ENCODE measurements around the gene KCNE2.
A peak's percentile ranks its signal among the peaks of the same experiment; 100 is the strongest.
"Not testable (repeated sequence)": the region's sequence is repeated elsewhere in the genome, so short reads cannot be mapped to it uniquely, and the experiment has no call there.

KCNE2 gene

DNA sequence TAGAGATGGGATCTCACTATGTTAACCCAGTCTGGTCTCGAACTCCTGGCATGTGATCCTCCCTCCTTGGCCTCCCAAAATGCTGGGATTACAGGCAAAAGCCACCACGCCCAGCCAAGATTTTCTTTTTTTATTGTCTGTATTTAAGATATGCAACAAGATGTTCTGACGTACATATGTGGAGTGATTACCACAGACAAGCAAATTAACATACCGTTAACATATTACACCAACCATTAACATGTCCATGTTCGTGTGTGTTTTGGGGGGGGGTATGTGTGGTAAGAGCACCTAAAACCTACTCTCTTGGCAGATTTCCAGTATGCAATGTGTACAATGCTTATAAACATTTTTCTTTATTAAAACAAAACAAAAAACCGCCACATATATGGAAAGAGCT lies 10.6 kb upstream of the KCNE2 start:
- no peak for DNase-seq (ENCODE audit: low read depth in 2 of 2)

DNA sequence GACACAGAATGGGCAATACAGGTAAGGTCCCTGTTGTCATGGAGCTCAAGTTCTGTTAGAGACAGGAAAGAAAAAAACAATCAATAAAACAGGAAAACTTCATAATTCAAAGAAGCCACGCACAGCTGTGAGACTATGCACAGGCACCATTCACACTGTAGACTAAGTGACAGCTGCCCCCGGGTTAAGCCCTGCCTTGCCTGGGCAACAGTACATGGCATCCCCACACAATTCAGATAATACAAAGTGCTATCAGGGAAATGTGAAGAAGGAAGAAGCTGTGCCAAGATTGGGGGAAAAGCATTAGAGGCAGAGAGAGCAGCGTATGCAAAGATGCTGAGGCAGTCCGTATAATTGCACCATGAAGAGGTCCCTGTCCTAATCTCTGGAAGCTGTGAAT lies 9.0 kb upstream of the KCNE2 start:
- DNase-seq (ENCODE audit: low read depth in 2 of 2), result no peak

DNA sequence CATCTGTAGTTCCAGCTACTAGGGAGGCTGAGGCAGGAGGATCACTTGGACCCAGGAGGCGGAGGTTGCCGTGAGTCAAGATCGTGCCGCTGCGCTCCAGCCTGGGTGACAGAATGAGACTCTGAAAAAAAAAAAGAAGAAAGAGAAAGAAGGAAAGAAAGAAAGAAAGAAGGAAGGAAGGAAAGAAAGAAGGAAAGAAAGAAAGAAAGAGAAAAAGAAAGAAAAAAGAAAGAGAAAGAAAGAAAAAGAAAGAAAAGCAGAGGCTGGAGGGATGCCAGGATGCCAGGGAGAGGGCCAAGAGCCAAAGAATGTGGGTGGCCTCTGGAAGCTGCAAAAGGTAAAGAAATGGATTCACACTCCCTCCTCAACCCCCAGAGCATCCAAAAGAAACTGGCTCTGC lies 8.2 kb upstream of the KCNE2 start:
- DNase-seq (ENCODE audit: low read depth in 2 of 2), result no peak

DNA sequence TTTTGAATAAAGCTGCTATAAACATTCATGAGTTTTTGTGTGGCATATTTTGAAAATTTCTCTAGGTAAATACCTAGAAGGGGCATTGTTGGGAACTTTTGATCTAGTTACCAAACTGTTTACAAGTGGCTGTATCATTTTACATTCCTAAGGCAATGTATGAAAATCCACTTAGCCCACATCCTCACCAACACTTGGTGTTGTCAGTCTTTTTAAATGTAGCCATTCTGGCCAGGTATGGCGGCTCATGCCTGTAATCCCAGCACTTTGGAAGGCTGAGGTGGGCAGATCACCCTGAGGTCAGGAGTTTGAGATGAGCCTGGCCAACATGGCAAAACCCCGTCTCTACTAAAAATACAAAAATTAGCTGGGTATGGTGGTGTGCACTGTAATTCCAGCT lies 5.9 kb upstream of the KCNE2 start:
- no peak for DNase-seq (ENCODE audit: low read depth in 2 of 2)

DNA sequence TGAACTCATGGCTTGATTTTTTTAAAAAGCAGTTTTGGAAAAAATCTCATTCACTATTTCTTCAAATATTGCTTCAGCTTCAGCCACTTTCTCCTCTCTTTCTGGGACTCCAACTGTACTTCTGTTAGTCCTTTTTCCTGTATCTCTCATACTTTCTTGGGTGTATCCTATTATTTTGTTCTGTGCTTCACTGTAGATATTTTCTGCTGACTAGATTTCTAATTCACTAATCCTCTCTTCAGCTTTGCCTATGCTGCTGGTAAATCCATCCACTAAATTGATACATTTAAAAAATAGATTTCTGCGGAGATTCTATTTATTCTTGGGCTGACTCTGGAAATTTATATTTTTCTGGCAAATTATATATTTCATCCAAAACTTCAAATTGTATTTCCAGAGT lies 4.9 kb upstream of the KCNE2 start:
- no peak for DNase-seq (ENCODE audit: low read depth in 2 of 2)

DNA sequence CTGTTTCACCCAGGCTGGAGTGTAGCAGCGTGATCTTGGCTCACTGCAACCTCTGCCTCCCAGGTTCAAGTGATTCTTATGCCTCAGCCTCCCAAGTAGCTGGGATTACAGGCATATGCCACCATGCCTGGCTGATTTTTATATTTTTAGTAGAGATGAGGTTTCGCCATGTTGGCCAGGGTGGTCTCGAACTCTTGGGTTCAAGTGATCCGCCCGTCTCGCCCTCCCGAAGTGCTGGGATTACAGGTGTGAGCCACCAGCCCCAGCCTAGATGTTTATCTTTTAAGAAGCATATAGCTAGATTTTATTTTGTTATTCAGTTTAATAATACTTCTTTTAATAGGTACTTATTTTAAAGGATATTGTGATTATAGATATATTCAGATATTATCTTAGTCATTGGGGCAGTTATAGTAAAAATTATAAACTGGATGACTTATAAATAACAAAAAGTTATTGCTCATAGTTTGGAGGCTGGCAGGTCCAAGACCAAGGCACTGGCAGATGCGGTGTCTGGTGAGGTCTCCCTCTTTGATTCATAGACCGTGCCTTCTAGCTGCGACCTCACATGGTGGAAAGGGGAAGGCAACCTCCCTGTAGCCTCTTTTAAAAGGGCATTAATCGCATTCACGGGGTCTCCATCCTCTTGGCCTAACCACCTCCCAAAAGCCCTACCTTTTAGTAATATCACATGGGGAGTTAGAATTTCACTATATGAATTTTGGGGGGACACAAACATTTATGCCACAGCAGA lies 3.1 kb upstream of the KCNE2 start:
- no peak for DNase-seq (ENCODE audit: low read depth in 2 of 2)

DNA sequence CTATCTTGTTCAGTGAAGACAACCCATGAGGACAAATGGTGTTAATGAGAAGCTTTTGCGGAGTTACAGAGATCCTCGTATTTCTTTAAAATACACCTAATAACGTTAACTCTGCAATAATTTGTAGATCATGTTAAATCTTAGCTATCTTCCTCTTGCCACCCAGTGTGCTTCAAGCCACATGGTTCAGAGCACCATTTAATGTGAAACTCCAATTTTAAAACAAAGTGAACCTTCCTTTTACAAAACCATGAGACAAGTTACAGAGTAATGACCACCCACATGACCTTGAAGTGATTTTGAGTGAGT lies 1.7 kb upstream of the KCNE2 start:
- DNase-seq (ENCODE audit: low read depth in 2 of 2), result no peak

DNA sequence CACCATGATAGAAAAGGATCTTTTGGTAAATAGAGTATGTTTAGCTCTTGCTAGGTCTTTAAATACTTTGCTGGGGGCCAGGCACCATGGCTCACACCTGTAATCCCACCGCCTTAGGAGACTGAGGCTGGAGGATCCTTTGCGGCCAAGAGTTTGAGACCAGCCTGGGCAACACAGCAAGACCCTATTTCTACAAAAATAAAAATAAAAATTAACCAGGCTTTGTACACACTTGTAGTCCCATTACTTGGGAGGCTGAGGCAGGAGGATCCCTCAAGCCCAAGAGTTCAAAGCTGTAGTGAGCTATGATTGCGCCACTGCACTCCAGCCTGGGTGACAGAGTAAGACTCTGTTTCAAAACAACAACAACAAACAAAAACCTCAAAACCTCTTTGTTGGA lies 1.1 kb upstream of the KCNE2 start:
- no peak for DNase-seq (ENCODE audit: low read depth in 2 of 2)

DNA sequence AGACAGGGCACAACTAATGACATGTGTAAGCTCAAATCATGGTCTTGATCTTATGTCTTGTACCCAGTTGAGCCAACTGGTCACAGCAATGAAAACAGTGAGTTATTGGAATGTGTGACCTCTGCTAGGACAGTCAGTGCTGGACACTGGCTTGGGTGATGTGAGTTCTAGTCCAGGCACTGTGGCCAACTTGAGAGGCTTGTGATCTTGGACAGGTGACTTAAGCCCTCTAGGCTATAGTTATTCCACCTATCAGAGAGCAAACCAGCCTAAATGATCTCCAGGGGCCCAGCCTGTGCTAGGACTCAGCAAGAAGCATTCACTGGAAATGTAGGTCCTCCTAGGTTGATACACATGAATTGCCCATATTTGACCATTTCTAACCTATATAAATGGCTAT lies 1.1 kb downstream of the KCNE2 start:
- DNase-seq (ENCODE audit: low read depth in 2 of 2), result no peak

DNA sequence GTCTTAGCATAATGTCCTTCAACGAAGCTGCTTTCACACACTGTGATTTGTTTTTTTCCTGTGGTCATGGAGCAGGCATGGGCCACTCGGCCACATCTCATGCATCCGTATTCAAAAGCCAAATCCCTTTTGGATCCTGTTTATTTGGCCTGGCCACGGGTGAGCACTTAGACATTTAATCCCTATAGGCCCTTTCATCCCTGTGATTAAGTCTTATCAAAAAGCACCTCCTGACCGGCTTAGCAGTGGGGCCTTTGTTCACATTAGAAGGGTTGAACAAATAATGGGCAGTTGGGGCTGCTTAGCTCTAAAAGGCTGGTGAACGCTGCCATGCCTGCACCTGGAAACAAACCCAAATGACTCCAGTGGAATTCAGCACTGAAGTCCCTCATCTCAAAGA lies 2.0 kb downstream of the KCNE2 start:
- DNase-seq (ENCODE audit: low read depth in 2 of 2), result no peak

DNA sequence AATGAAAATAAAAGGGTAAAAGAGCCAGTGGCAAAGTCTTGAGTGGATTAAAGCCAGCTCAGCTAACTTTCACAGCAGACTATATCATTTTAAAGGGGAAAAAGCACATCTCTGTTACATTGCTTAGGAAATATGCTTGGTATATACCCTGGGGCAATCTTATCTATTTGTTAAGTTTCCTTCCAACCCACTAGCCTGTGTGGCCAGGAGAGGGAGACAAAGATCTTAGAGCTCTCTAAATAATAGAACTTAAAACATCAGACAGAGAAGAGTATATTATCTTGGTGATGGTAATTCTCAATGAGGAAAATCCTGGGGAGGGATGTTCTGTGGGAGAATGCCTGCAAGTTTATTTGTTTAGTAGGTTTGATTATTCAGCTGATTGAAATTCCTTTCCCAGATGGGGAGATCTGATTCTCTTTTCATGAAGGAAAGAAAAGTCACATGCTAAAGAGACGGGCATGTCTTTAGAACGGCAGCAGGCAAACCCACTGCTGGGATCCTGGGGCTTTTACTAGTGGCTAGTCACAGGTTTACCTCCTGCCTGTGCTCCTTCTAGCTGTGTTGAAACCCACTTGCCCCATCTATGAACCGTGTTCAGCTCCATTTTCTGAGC lies 3.6 kb downstream of the KCNE2 start:
- peak in 1 of 2 donors; percentile 8 for DNase-seq (ENCODE audit: low read depth in 2 of 2)

DNA sequence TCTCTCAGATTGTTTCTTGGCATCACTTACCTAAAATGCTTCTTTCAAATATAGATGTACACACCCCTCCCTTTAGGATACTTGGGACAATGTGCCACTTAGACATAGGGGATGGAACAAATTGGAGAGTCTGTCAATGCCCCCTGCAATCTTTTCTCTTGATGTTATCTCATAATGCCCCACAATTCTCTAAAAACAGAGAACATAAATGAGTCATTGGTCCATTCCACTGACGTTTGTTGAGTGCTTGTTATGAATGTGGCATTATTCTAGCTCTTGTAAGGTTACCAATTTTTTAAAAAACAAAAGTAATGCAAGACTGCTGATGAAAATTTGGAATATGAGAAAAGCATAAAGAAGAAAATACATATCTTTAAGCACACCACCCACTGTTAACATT lies 5.9 kb downstream of the KCNE2 start:
- no peak for DNase-seq (ENCODE audit: low read depth in 2 of 2)

DNA sequence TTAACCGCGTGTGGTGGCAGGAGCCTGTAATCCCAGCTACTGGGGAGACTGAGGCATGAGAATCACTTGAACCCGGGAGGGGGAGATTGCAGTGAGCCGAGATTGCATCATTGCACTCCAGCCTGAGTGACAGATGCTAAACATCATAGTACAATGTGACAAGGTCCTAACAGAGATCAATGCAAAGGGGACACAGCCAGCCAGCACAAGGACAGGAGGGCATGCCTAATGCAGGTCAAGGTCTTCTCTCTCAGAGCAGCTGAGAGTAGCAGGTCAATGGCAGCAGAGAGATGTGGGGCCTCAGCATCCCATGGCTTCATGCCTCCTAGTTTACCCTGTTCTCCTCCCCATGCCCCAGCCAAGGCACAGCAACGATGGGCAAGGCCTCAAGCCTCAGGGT lies 8.5 kb downstream of the KCNE2 start:
- DNase-seq (ENCODE audit: low read depth in 2 of 2), result no peak

DNA sequence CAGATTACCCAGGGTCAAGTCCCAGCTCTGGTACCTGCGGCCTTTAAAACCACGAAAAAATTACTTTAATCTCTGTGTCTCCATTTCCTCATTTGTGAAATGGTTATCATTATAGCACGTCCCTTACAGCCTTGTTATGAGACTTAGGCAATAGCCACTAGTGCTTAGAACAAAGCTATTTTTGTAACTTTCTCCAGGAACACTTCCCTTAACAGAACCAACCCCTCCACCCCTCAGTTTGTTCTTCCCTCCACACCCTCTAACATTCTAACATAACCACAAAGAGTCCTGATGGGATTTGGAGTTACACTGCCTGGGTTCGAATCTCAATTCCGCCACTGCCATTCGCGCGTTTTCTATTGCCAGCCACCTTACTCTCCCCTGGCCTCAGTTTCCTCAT lies 10.7 kb downstream of the KCNE2 start:
- DNase-seq (ENCODE audit: low read depth in 2 of 2), result not testable (repeated sequence)

DNA sequence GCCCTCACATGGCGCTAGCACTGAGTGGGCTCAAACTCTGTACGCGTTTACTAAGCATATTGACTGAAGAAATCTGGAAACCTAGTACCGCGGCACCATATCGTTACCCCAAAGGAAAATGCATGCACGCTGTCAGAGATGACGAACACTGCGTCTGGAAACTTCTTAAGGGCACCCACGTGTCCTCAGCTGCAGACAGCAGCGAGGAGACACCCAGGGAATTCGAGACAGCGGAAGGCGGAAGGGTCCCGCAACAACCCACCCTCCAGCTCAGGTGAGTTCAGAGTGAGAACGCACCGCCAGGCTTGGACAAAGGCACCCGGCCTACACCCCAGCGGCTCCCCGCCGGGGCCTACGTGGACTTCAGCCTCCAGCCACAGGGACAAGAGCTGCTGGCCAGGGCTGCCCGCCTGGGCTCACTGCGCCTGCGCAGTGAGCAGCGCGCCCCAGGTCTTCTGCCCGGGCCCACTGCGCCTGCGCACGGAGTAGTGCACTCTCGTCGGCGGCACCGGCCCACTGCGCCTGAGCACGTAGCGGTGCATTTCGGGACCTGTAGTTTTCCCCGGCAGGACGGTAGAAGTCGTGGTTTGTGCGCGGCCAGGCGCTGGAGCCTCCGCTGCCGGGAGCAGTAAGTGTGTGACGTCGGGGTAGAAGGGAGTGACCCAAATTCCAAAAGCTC lies 11.3 kb downstream of the KCNE2 start, which contains the start of gene SMIM11:
TSS of gene SMIM11 (plus strand) at position 568 of the 679 bp plus-strand sequence. CDS start 3,998 bp downstream, outside the sequence.
- DNase-seq (ENCODE audit: low read depth in 2 of 2), result not testable (repeated sequence)

DNA sequence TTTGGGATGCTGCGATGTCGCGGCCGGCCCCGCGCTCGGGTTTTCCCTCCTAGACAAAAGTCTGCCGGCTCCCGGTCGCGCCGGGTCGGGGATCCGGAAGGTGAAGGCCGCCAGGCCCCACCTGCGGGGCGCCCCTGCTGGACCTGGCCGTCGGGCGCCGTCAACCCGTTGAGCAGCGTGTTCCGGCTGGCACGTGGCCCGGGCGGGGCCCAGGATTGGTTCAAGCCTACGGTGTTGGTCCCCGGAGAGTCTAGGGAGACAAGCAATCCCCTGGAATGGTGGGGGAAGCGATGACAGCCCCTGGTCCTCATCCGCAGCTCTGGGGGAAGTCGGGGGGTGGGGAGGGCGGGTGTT lies 11.8 kb downstream of the KCNE2 start:
- not testable (repeated sequence) for DNase-seq (ENCODE audit: low read depth in 2 of 2)

DNA sequence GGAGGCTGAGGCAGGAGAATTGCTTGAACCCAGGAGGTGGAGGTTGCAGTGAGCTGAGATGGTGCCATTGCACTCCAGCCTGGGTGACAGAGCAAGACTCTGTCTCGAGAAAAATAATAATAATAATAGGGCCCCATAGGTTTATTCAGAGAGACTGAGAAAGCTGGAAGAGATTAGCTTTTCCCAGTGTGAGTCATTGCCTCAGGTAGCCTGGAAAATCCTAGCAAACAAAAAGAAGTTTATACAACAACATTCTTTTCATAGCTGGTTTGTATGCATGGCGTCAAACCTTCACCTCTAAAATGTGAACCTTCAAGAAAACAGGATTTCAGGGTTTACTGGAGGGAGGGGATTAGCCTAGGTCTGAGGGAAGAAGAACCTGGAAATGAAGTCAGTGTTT lies 19.3 kb downstream of the KCNE2 start:
- DNase-seq (ENCODE audit: low read depth in 2 of 2), result not testable (repeated sequence)

DNA sequence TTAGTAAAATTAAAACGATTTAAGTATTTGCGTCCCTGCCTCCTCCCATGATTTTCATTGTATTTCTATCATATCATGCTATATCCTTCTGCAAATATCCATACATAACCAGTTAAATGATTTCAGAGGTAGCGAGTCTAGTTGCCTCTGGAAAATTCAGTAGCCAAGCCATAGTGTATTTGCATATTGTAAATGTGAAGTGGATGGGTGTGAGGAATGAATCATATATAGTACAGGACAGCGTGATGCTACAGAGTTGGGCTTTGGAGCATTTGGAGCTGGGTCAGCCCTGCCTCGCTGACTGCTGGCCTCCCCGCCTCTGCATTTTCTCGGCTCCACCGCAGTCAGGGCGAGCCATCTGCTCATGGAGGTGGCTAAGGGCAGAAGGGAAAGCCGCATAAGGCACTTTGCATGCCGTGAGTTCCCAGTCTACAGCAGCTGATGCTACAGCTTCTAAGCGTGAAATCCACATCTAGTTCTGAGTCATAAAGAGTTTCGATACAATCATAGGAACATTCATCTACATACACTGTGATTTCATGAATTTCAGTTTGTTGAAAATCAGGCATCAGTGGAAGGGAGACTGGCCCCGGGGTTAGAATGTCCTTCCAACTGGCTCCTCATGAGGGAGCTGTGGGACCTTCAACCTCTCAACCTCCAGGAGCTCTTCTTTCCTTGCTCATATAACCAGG lies 20.1 kb downstream of the KCNE2 start:
- DNase-seq (ENCODE audit: low read depth in 2 of 2), result not testable (repeated sequence)

DNA sequence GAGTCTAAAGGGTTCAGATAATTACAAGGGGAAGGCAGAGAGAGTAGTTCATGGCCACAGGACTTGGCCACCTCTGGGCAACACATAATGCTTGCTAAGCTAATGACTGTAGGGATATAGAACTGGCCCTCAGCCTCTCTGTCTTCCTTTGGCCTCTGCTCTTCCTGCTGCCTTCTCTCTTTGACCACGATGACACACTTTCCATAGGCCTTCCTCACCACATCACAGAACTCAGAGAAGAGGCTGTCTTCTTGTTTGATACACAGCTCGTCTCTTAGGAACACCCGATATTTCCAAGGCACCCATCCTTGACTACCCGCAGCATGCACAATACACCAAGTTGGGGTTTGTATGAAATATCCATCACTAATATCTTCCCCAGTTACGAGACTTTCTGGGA lies 36.7 kb downstream of the KCNE2 start:
- not testable (repeated sequence) for DNase-seq (ENCODE audit: low read depth in 2 of 2)

DNA sequence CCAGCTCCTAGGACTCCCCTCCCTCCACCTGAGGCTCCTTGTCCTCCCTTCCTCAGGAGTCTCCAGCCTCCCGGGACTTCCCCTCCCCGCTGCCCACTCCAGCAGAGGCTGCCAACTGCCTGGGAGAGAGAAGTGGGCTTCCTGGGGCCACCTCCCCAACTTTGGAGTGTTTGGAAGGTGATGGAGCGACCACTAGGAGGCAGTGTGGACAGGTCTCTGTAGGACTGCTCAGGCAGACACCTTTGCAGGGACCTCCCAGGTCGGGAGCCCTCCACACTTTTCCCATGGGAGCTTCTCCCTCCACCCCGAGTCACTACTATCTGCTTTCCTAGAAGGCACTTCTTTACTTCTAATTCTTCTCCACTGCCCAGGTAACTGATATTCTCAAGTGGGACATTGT lies 40.9 kb downstream of the KCNE2 start:
- DNase-seq (ENCODE audit: low read depth in 2 of 2), result not testable (repeated sequence)

DNA sequence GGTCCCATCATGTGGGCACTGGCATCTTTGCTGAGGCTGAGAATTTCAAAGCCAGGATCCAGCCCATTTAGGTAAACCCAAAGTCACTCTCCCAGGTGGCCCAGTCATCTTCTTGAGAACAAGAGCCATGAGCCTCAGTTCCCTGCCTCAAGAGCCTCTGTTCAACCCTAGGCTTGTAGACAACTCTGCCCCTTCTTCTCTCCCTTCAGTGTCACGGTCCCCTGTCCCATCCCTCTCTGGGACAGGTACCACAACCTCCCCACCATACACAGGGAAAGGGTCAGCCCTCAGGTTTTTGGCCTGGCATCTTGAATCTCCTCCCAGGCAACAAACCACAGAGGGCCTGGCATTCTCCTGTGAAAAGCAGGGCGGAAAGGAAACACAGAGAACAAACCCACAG lies 41.9 kb downstream of the KCNE2 start:
- DNase-seq (ENCODE audit: low read depth in 2 of 2), result not testable (repeated sequence)

DNA sequence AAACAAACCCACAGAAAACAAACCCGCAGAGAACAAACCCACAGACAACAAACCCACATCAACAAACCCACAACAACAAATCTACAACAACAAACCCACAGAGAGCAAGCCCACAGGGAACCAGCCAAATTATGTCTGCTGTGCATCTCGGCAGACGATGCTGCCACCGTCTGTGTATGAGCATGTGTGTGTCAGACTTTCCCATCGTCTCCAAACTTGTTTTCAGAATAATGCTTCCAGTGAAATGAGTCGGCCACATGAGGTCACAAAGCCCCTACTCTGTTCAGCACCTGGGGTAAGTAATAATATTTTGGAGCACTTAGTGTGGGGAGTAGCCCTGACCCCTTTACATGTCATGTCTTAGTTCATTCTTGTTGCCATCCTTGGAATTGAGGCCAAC lies 42.3 kb downstream of the KCNE2 start:
- not testable (repeated sequence) for DNase-seq (ENCODE audit: low read depth in 2 of 2)

DNA sequence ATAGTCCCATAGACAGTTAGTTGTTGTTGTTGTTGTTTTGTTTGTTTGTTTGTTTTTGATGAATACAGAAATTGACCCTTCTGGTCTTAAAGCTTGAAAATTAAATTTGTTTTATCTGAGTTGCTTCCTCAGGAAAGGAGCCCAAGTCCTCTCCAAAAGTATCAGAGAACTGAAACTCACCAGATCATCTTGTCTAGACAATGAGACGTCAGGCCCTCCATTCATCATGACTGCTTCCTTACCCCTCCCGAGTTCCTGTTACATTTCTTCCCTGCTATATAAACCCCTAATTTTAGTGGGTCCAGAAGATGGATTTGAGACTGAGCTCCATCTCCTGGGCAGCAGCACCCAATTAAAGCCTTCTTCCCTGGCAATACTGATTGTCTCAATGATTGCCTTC lies 42.9 kb downstream of the KCNE2 start:
- DNase-seq (ENCODE audit: low read depth in 2 of 2), result not testable (repeated sequence)
